ENCODE data around the gene XCL1.

- no peak for TF ChIP-seq CTCF (IDR thresholded peaks at IDR 0.05)
- no peak for TF ChIP-seq POLR2A (IDR thresholded peaks at IDR 0.05)
Observed at GRCh38 chr1:168606096-168606495, 29.7 kb downstream of the XCL1 start.

Data from testis (tissue), 2 donors.